ENCODE measurements around the gene MFSD1.
"Not testable (repeated sequence)": the region's sequence is repeated elsewhere in the genome, so short reads cannot be mapped to it uniquely, and the experiment has no call there.

Gene MFSD1

DNA sequence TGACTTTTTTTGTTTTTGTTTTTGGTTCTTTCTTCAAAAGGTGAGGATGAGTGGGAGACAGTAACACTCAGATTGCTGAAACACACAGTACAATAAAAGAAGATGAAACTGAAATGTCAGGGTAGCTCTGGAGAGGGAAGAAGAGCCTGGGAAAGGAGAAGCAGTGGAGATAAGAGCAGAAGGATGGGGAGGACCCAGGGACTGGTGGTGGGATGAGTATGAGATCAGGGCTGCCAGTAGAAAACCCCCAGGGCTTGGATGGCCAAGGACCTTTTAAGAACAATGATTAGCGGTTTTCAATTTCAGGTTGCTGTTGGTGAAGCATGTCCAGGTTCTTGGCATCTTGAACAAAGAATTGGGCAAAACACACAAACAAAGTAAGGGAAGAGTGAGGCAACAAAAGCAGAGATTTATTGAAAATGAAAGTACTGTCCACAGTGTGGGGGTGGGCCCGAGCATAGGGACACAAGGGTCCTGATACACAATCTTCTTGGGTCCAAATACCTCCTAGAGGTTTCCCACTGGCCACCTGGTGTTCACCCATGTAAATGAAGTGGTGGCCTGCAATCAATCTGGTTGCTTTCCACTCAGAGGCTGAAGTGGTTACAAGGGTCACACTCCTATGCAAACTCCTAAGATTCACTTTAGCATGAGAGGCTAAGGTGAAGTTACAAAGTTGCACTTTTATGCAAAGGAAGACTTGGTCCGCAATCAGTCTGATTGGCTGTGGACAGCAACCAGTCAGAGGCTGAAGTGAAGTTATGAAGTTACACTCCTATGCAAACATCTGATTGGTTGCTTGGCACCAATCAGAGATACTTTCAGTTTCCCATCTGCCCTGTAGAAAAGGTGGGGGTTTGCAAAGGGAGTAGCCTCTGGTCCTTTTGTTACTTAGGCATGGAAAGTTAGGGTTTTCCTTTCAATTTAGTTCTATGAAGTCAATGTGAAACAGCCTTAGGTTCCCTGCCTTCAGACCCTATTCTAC, 26.1 kb upstream of the MFSD1 start:
- DNase-seq (ENCODE audit: low read depth), result no peak

DNA sequence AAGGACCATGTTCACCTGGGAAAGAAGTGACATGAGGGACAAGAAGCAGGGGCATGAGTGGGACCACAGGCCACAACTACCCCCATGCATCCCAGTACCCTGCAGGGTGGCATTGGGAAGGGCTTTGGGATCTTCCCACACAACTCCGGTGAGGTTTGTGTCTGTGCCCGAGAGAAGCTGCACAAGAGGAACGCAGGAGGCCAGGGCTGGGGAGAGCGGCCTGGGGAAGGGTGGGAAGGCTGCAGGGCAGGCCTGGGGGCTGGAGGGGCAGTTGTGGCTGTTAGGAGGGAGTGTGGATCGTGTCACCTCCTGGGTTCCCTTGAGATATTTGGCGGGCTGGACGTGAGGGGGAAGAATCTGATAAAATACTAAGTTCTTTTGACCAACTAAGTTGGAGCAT, 25.3 kb upstream of the MFSD1 start:
- no peak for DNase-seq (ENCODE audit: low read depth)

DNA sequence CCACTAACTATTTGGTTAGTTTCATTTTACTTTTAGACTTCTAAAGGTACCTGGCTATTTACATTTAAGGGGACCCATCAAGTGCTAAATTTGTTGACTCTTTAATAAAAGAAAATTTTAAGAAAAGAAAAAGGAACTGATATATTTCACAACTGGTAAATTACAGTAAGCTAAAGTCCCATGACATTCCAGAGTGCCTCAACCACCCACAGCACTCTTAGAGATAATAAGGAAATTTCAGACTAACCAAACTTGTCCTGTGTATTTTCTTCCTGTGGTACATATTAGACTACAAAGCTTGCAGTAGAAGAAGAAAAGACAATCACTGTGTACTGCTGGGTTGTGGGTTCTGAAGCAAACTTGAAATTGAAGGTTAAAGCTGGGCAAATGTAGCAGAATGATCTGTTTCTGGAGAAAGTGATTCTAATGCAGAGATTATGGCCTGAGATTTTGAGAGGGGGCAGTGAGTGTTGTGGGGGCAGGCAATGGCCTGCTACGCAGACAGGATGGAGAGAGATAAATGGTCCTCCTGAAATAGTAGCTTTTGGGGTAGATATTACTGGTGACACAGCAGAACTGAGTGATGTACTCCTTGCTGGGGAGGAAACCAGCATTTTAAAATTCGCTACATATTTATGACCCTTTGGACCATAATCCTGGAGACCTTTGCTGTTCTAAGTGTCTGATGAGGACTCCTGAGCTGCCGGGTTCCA, 24.5 kb upstream of the MFSD1 start:
- DNase-seq (ENCODE audit: low read depth), result no peak

DNA sequence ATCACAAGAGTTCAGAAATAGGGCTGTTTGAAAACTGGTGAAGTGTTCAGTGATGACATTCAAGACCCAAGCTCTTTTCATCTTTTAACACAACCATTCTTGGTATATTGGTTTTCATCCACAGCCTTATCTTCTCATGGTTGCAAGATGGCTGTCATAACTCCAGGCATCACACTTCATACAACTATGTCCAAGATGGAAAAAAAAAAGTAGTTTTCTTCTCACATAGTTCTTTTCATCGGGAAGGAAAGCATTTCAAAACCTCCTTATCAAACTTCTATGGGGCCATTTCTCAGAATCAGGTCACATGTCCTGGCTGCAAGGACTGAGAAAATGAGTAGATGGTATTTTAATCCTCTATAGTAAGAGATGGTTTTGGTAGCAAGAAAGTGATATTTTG, 21.1 kb upstream of the MFSD1 start:
- DNase-seq (ENCODE audit: low read depth), result no peak

DNA sequence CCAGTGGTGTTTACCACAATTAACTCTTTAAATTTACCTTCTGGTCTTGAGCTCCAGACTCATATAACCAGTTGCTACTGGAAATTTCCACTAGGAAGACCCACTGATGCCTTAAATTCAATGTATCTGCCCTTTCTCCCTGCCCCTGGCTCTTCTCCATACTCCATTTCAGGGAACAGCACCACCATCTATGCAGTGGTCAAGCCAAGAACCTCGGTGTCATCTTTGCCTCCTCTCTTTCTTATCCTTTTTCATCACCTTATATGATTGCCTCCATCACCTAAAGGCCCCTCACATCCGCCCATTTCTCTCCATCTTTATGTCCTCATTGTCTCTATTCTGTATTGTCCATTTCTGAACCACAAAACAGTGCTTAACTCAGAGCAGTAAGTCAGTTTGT, 20.7 kb upstream of the MFSD1 start:
- no peak for DNase-seq (ENCODE audit: low read depth)

DNA sequence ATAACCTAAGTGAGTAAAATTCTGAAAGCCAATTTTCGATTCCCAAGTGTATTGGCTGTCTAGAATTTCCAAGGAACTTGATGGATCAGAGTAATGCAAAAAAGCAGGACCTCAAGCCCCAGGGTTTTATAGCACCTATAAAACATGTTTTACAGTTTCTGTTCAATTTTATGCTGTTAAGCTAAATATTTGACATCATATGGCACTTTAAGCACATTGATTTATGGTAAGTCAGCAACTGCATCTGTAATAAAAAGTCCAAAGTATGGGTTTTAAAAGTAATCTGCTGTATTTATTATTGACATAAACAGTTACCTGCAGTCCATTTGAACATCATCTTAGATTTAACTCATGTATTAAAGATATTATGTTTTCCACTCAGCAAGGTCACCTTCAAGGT, 20.0 kb upstream of the MFSD1 start:
- DNase-seq (ENCODE audit: low read depth), result no peak

DNA sequence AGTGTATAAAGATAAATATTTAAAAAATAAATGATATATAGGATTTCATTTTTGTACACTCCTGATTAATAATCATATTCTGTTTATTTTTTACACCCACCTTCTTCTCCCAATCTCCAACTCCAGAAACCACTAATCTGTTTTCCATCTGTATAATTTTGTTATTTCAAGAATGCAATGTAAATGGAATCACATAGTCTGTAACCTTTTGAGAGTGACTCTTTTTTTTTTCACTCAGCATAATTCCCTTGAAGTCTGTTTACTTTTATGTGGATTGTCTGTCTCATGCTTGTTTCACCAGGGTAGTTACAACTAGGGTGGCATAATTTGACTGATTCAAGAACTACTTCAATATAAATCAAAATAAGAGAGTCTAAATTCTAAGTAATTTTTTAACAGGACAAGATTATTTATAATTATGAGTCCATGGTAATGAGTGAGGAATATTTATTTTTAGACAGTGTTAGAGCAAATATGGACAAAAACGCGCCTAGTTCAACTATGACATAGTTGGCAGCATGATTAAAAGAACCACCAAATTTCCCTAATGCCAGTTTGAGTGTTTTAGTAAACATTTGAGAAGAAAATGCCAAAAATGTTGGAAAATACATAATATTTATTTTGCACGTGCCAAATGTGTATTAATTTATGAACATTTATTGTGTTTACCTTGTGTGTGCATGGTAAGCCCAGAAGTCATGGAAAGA, 19.4 kb upstream of the MFSD1 start:
- no peak for DNase-seq (ENCODE audit: low read depth)

DNA sequence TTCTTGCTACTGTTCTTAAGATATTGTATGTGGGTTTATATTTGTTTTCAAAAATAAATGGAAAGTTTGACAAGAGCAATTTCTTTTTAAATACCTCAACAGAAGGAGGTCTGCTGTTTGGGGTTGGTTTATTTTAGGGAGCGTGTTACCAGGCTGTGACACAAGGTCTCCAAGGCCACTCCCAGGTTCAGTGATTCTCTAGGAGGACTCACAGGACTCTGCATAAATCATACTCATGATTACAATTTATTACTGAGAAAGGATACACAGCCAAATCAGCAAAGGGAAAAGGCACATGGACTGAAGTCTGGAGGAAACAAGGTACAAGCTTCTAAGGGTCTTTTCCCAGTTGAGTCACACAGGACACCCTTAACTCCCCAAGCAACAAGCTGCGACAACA, 18.8 kb upstream of the MFSD1 start:
- DNase-seq (ENCODE audit: low read depth), result no peak

DNA sequence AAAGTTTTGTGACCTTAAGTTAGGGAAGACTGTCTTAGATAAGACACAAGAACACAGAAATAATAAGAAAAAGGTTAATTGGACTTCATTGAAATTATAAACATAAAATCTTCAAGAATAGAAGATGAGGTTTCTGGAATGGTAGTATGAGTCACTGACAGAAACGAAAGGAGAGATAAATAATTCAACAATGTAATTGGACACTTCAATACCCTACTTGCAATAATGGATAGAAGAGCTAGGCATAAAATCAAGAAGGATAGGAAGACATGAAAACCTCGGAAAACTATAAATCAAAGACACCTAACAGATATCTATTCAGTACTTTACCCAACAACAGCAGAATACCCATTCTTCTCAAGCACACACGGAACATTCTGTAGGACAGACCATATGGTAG, 15.9 kb upstream of the MFSD1 start:
- DNase-seq (ENCODE audit: low read depth), result no peak

DNA sequence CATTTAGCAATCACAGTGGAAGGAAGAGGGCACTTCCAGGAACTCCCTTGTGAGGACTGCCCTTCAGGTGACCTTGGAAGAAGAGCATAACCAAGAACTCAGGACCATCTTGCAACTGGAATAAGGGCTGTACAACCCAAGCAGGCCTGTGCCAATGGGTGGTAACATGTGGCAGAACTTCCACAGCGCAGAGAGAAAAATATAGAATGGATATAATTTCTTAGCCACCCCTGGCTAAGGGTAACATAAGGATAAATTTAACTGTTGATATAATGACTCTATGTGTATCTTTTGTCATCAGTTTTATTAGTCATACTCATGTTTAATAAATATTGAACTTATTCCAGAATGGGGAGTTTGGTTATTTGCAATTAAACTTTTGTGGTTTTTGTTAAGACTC, 13.4 kb upstream of the MFSD1 start:
- DNase-seq (ENCODE audit: low read depth), result no peak

DNA sequence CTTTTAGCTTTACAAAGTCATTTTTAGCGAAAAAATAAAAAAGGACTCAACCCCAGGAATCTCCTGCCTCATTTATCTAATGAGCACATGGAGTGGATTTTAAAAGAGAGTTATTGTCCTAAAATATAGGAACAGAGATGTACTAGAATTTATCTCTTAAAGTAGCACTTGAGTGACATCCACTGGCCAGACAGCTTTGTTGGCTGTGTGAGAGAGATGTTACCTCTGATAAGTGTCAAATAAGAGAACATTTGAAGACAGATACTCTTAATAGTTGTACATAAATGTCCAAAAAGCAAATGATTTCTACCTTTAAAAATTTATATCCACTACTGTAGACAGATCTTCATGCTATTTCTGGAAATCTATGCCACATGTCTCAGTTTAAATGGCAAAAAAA, 12.3 kb upstream of the MFSD1 start:
- DNase-seq (ENCODE audit: low read depth), result no peak

DNA sequence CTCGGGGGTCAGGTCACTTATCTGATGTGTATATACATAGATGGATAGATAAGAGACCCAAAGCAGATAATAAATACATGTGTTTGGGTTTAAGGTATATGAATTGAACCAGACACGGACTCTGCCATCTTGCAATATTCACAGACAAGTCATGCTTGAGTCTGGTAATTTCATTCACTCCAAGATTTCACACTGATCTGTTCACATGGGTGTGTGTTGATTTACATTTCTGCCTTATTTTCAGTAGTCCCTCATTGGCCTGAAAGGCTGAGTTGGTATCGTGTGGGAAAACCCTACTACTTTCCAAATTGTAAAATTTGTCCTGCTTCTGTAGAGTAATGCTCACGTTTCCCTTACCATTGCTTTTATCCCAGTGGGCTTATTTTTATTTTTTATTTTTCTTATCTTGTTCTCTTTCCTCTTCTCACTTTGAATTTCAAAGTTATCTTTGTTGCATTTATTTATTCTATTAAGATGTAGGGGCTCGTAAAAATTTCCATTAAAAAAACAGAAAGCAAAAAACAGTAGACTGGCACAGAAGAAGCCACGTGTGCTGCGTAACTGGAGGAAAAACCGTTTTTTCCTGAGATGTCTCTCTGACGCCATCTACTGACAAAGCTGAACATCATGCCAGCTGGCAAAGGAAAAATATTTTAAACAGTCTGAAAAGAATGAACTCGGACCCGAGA, 10.8 kb upstream of the MFSD1 start:
- no peak for DNase-seq (ENCODE audit: low read depth)

DNA sequence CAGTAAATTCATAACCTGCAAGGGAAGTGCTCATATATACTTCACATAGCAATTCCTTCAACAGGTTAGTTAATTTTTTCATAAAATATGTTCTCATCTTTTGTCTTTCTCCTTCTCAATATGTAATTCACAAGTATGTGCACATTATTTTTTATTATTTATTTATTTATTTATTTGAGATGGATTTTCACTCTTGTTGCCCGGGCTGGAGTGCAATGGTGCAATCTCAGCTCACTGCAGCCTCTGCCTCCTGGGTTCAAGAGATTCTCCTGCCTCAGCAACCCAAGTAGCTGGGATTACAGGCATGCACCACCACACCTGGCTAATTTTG, 10.3 kb upstream of the MFSD1 start:
- not testable (repeated sequence) for DNase-seq (ENCODE audit: low read depth)

DNA sequence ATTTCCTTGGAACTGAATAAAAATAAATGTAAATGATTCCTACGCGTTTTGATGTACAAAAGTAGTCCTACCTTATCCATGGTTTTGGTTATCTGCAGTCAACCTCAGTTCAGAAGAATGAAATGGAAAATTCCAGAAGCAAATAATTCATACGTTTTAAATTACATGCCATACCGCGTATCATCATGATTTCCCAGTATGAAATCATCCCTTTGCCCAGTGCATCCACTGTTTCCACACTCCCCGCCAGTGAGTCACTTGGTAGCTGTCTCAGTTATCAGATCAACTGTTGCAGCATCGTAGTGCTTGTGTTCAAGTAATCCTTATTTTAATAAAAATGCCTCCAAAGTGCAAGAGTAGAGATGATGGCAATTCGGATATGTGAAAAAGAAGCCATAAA, 9.1 kb upstream of the MFSD1 start:
- no peak for DNase-seq (ENCODE audit: low read depth)

DNA sequence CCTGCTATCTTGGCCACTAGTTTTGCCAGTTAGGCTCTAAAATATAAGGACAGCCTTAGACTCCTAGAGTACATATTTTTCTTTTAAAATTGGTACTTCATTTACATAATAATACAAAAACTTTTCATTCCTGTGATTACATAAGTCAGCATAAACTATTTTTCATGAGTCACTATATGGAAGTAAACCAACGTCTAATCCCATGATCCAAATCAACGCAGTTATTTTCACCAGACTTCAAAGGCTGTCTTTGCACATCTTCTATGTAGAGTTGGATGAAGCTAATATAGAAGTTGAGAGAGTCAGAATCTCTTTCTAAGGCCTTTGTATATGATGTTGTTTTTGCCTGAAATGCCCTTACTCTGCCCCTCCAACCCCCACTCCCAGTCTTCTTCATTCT, 7.6 kb upstream of the MFSD1 start:
- DNase-seq (ENCODE audit: low read depth), result no peak

DNA sequence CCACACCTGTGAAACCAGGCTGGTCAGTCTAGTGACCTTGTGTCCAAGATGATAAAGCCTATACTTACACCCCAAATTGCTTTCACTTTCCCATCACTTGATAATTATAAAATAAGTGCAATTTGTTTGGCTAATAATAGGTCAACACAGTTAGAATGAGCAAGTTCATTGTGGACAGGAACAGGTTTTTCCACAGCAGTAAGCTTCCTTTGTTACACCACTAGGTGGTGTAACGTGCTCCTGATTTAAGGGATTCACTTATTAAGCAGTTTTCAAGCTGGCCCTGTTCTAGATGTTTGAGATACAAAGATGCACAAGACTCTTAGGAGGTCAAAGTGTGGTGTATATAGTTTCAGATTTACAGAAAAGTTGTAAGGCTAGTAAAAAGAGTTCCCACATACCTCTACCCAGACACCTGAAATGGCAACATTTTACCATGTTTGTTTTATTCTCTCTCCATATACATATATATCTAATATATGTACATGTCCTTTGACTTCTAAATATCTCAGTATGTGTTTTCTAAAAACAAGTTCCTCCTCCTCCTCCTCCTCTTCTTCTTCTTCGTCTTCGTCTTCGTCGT, 6.8 kb upstream of the MFSD1 start:
- DNase-seq (ENCODE audit: low read depth), result no peak

DNA sequence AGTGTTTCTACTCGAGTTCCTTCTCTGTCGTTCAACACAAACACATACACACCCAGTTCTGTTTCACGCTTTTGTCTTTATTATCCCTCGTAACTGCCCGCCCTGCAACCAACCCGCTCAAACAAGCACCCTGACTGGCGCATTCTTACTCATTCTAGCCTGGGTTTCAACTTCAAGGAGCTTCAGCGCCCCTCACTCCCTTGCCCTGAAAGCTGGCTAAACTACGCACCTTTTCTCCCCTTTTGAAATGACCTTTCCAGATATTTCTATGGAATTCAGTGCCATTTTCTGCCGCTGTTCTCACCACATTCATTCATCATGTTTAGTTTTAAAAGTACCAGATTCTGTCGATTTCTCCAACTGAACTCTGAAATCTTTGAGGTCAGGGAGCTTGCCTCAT, 653 bp upstream of the MFSD1 start:
- DNase-seq (ENCODE audit: low read depth), result no peak

DNA sequence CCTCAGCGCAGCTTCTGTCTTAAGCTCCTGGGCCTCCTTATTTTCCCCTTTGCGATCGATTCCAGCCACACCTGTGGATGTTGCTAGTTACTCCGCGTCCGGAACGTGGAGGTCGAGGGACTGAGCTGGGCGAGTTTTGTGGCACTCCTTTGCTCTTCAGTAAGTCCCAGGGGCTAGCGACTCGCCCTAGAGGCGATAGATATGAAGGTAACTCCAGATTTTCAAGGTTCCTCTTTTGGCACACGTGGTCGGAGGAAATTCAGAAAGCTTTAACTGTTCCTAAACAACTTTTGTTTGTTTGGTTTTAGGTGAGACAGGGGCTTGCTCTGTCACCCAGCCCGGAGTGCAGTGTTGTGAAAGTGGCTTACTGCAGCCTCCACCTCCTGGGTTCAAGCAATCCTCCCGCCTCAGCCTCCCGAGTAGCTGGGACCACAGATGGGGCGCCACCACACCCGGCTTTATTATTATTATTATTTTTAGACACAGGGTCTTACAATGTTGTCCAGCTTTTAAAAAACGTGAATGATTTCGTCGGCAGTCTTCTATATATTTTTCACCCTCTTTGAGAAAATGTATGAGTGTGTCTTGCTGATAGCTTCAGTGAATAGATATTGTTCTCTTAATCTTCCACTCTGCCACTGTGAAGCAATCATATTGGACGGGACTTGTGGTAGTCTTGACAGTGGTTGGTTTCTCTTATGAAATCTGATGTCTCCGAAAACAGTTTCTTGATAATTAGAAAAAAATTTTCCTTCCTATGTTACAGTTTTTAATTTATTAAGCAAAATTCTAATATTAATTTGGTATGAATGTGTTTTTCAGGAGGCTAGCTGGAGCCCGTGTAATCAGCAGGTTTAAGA, 785 bp downstream of the MFSD1 start:
- DNase-seq (ENCODE audit: low read depth), result no peak

DNA sequence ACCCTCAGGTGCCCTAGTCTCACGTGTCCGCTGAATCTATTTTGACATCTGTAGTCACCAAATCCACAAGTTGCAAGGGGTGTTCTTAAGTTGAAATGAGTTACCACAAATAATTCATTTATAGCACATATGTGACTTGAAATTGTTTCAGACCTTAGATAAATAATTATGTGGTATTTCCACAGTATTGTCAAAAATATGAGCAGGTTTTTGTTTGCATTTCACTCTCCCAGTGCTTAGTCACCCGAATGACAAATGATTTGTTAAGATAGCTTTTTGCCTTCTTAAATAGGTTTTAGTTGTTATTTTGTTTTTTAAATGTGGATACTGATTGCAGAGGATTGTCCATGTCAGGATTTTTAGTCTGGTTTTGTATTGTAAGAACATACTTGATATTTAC, 2.6 kb downstream of the MFSD1 start:
- DNase-seq (ENCODE audit: low read depth), result no peak

DNA sequence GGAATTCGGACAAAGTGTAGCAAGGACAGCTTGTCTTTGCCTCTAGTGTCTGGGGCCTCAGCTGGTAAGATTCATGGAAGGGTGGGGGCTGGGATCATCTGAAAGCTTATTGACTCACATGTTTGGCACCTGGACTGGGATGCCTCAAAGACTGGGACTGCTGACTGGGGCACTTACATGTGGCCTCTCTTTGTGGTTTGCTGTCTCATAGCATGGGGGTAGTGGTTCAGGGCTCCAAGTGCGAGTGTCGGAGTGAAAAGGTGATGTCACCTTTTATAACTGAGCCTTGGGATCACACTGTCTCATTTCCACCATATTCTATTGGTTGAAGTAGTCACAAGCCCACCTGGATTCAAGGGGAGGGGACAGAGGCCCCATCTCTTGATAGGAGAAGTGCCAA, 6.8 kb downstream of the MFSD1 start:
- no peak for DNase-seq (ENCODE audit: low read depth)

DNA sequence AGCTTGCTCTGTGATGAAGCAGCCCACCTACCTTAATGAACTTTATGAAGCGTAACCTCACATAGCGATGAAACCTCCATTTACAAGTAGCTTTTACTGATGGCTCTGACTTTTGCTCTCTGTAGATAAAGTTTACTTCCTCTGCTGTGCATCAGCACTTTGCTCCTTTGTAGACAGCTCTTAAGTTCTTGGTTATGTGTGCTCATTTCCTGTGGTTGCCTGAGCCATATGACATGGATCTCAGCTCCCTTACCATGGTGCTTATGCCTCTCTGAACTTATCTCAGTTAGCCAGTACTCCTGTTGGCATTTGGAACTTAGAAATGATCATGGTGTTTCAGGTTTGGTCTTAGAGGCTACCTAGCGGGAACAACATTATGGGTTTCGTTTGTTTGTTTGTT, 7.8 kb downstream of the MFSD1 start:
- DNase-seq (ENCODE audit: low read depth), result no peak

All from activated T-helper 1 cell treated with Interleukin-2 at 50 U/mL for 16 hours (primary cell).